CD4-positive, alpha-beta memory T cell (primary cell): Measurements from ENCODE around the gene AACS. TPM values are rescaled to one million over a fixed set of nuclear protein-coding genes. Genes with fewer than 3 reads are reported as not detected.

ENCODE experiments used
- CTCF ChIA-PET: fragments of 350-600 bp; sonication (Branson Sonifier 250); formaldehyde crosslinking; loops from one replicate; lab custom pipeline; 2021; ENCODE audit warnings: inconsistent platforms; ENCODE audit not compliant: partially characterized antibody; lab: Charles Lee
- POLR2A ChIA-PET: fragments of 350-600 bp; sonication (Branson Sonifier 250); formaldehyde crosslinking; loops from one replicate; lab custom pipeline; 2021; ENCODE audit not compliant: partially characterized antibody; lab: Charles Lee
- DNase-seq, 5 donors: peaks; one replicate each; pipeline versions ENCODE4 v3.0.0 to v3.0.0-alpha.2; 2020 to 2022; ENCODE audit warnings: mixed read lengths in 1 of 5
- H3K27ac ChIP-seq: one replicate; pipeline ENCODE4 v1.7.0; 2013; ENCODE audit warnings: low read depth, low read length
- H3K27me3 ChIP-seq: 2 replicates; pipeline ENCODE4 v1.7.0; 2013; ENCODE audit warnings: mild to moderate bottlenecking, low read length, moderate library complexity; ENCODE audit not compliant: insufficient read depth
- H3K36me3 ChIP-seq: 2 replicates; pipeline ENCODE4 v1.7.0; 2013; ENCODE audit warnings: mild to moderate bottlenecking, low read length, moderate library complexity; ENCODE audit not compliant: insufficient read depth
- H3K4me1 ChIP-seq: 2 replicates; pipeline ENCODE4 v1.7.0; 2013; ENCODE audit warnings: mild to moderate bottlenecking, low read length, moderate library complexity; ENCODE audit not compliant: insufficient read depth
- H3K4me3 ChIP-seq, 2 donors: one replicate each; pipeline ENCODE4 v1.7.0; 2013; ENCODE audit warnings: low read length in 2 of 2, mild to moderate bottlenecking in 1 of 2
- H3K9me3 ChIP-seq, 2 donors: one replicate each; pipeline ENCODE4 v1.7.0; 2013; ENCODE audit warnings: low read length in 2 of 2, control low read depth in 1 of 2; ENCODE audit not compliant: control insufficient read depth in 1 of 2
- H3K27ac Mint-ChIP-seq, 7 donors: one replicate each; pipeline ENCODE4 v1.8.0; 2020 to 2021; ENCODE audit warnings: mixed read lengths in 7 of 7, mild to moderate bottlenecking in 6 of 7, inconsistent platforms in 3 of 7, moderate library complexity in 3 of 7
- H3K27me3 Mint-ChIP-seq, 2 donors: one replicate each; pipeline ENCODE4 v1.8.0; 2020 to 2021; ENCODE audit warnings: mixed read lengths in 2 of 2
- H3K36me3 Mint-ChIP-seq, 2 donors: one replicate each; pipeline ENCODE4 v1.8.0; 2020 to 2021; ENCODE audit warnings: mixed read lengths in 2 of 2, inconsistent platforms in 1 of 2, mild to moderate bottlenecking in 1 of 2
- H3K4me1 Mint-ChIP-seq, 4 donors: one replicate each; pipeline ENCODE4 v1.8.0; 2020 to 2021; ENCODE audit warnings: mixed read lengths in 4 of 4, mild to moderate bottlenecking in 1 of 4
- H3K4me3 Mint-ChIP-seq, 8 donors: one replicate each; pipeline ENCODE4 v1.8.0; 2020 to 2021; ENCODE audit warnings: mixed read lengths in 8 of 8, mild to moderate bottlenecking in 7 of 8, moderate library complexity in 6 of 8, inconsistent platforms in 3 of 8
- H3K9me3 Mint-ChIP-seq, 8 donors: one replicate each; pipeline ENCODE4 v1.8.0; 2020 to 2021; ENCODE audit warnings: mixed read lengths in 8 of 8, mild to moderate bottlenecking in 5 of 8, inconsistent platforms in 3 of 8, moderate library complexity in 1 of 8
- intact Hi-C: fragments of 100-400 bp; cut with micrococcal nuclease; formaldehyde crosslinking; loops from one replicate; pipeline ENCODE4 v1.15.1; 2023
- polyA plus RNA-seq, 2 donors: library from polyadenylated mRNA; unstranded; fragments of 300-500 nt; fragmentation: Illumina TruSeq; gene quantifications; one replicate each; pipeline ENCODE4 v1.2.3, GENCODE V29; 2021
- total RNA-seq, 2 experiments: library from RNA; stranded (reverse); gene quantifications; one replicate each; pipeline ENCODE4 v1.2.3, GENCODE V29; 2021

The AACS gene
- total and polyA plus RNA-seq, 4 experiments from 2014 or later = 9.7 to 12.5 (median 12.0) TPM

DNA sequence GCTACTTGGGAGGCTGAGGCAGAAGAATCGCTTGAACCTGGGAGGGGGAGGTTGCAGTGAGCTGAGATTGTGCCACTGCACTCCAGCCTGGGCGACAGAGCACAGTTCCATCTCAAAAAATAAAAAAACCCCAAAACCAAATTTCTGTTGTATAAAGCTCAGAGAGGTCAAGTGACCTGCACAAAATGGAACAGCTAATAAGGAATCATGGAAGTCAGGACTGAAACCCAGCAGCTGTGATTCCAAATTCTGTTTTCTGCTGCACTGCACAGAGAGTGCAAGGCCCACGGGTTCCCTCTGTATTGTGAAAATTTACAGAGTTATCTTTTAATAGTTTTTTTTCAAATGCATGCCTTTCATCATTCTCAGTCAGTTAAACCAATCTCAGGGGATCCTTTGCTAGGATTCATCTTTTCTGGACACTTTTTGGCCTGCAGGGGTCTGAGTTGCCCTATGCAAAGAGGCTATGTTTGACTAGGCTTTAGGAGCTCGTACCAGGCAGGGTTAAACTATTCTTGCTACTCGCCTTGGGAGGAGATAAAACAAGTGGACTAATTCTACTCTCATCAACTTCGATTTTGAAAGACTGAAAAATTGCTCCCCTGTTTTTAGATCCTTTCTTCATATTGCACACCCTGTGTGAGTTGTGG, 26.1 kb upstream of the AACS start:
- Histone ChIP-seq H3K27me3 (no peaks in the 10 kb centered on the region), H3K4me1 (no peaks in the 10 kb centered on the region), H3K9me3 (no peaks in the 10 kb centered on the region), H3K27ac (no peak overlapping the region), H3K4me3 (no peak overlapping the region), H3K36me3 (no peaks in the 10 kb centered on the region)
- Mint-ChIP-seq H3K27me3 (no peaks in the 10 kb centered on the region), H3K36me3 (no peaks in the 10 kb centered on the region), H3K4me1 (no peaks in the 10 kb centered on the region), H3K4me3 (no peak overlapping the region), H3K27ac (no peak overlapping the region), H3K9me3 (peaks cover 0 to 3% (median 0%) of the 10 kb centered on the region in 8 donors)
- ChIA-PET CTCF (no interaction called here), POLR2A (no interaction called here)
- intact Hi-C loops = no loop called here
- no peak for DNase-seq

DNA sequence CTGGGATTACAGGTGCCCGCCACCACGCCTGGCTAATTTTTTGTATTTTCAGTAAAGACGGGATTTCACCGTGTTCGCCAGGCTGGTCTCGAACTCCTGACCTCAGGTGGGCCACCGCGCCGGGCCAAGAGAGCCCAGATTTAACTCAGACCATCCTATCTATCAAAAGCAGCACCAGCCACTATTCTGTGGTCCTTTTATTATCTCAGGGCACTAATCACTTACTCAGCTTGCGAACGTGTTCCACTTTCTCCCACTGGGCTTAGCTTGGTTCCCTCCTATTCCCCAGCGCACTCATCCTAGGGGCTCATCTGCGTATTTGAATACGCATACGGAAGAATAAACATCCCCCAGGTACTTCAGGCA, 16.2 kb upstream of the AACS start:
- no peaks in the 10 kb centered on the region for H3K9me3 ChIP-seq
- Mint-ChIP-seq H3K4me3 (peak overlapping the region; percentile 86 to 94 (median 90)), H3K27me3 (no peaks in the 10 kb centered on the region), H3K36me3 (no peaks in the 10 kb centered on the region), H3K4me1 (peaks cover 2 to 18% (median 7%) of the 10 kb centered on the region in 4 donors), H3K9me3 (no peaks in the 10 kb centered on the region), H3K27ac (peak overlapping the region; percentile 44 to 93 (median 88))
- H3K36me3 ChIP-seq = no peaks in the 10 kb centered on the region
- CTCF ChIA-PET = interaction anchor here (0.6 to 1.3 kb wide), 3 partner anchors 16 to 138 kb away, joined by 3 to 6 read pairs (median 3); partner anchors contain the start of gene AACS
- intact Hi-C loops = loop anchor here (1.0 kb wide), 3 partner anchors 16 to 60 kb away; partner anchors contain the start of genes AACS, BRI3BP and DHX37
- H3K4me1 ChIP-seq = peaks cover 4% of the 10 kb centered on the region
- no peaks in the 10 kb centered on the region for H3K27me3 ChIP-seq
- peak overlapping the region; percentile 49 for H3K27ac ChIP-seq
- peak overlapping the region; percentile 58 to 95 for H3K4me3 ChIP-seq
- DNase-seq = no peak
- POLR2A ChIA-PET = interaction anchor here (0.8 to 1.6 kb wide), 10 partner anchors 12 to 135 kb away, joined by 3 to 14 read pairs (median 5); partner anchors contain the start of genes BRI3BP, DHX37 and UBC

DNA sequence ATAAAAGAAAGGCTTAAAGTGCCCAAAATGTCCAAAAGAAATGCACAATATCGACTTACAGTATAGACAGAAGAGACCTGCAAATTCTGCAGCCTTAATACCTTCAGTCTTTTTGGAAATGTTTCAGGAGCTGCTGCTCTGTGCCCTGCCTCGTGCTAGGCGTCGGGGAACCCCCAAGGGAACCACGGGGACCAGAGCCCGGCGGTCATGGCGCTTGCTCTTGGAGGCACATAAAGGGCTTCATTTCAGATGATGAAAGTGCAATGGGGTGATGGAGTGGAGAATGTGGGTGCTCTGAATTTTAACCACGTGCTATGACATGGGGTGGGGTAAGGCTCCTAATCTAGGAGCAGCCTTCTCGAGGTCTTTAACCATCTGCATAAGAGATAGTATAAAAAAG, 14.8 kb upstream of the AACS start:
- H3K9me3 Mint-ChIP-seq = no peaks in the 10 kb centered on the region
- no peak for DNase-seq
- peaks cover 2 to 3% of the 10 kb centered on the region in 2 donors for H3K27me3 Mint-ChIP-seq
- H3K4me3 Mint-ChIP-seq = peak overlapping the region; percentile 54 to 93 (median 88)
- intact Hi-C loops = no loop called here
- Histone ChIP-seq H3K4me1 (peaks cover 4% of the 10 kb centered on the region), H3K4me3 (no peak overlapping the region), H3K9me3 (no peaks in the 10 kb centered on the region), H3K27ac (no peak overlapping the region), H3K36me3 (no peaks in the 10 kb centered on the region), H3K27me3 (no peaks in the 10 kb centered on the region)
- peak overlapping the region in 1 of 7 donors; percentile 23 for H3K27ac Mint-ChIP-seq
- POLR2A ChIA-PET = interaction anchor here (0.7 to 1.6 kb wide), 5 partner anchors 14 to 110 kb away, joined by 3 to 14 read pairs (median 6); no protein-coding TSS in a partner anchor
- H3K4me1 Mint-ChIP-seq = peaks cover 2 to 18% (median 7%) of the 10 kb centered on the region in 4 donors
- H3K36me3 Mint-ChIP-seq = no peaks in the 10 kb centered on the region
- CTCF ChIA-PET = interaction anchor here (1.0 to 1.3 kb wide), 2 partner anchors 10 to 14 kb away, joined by 3 to 6 read pairs; partner anchors contain the start of gene AACS

DNA sequence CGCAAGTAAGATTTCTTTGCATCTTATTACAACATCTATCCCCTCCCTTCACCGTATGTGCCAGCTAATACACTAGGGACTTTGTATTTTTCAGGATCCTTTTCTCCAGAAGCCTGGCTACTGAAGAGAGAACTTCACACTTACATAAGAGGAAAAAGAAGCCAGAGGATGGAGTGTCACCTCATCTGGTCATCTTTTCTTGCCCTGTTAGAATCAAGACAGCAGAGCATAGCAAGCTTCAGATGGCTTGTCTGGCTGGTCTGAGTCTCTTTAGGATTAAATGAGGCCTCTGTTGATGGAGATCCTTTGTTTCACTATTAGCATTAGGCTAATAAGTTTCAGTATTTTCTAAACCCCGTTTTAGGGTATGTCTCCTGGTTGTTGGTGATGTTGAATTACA, 14.4 kb upstream of the AACS start:
- ChIA-PET POLR2A (no interaction called here), CTCF (interaction anchor here (0.9 kb wide), 1 partner anchor 14 kb away, joined by 3 read pairs; no protein-coding TSS in a partner anchor)
- H3K36me3 ChIP-seq = no peaks in the 10 kb centered on the region
- peaks cover 2 to 3% of the 10 kb centered on the region in 2 donors for H3K27me3 Mint-ChIP-seq
- intact Hi-C loops = no loop called here
- peak overlapping the region in 4 of 8 donors; percentile 51 to 93 (median 78) for H3K4me3 Mint-ChIP-seq
- DNase-seq = no peak
- no peak overlapping the region for H3K27ac Mint-ChIP-seq
- no peak overlapping the region for H3K4me3 ChIP-seq
- H3K9me3 ChIP-seq = no peaks in the 10 kb centered on the region
- H3K4me1 ChIP-seq = peaks cover 4% of the 10 kb centered on the region
- no peaks in the 10 kb centered on the region for H3K27me3 ChIP-seq
- no peaks in the 10 kb centered on the region for H3K36me3 Mint-ChIP-seq
- H3K9me3 Mint-ChIP-seq = no peaks in the 10 kb centered on the region
- H3K27ac ChIP-seq = no peak overlapping the region
- peaks cover 2 to 18% (median 7%) of the 10 kb centered on the region in 4 donors for H3K4me1 Mint-ChIP-seq

DNA sequence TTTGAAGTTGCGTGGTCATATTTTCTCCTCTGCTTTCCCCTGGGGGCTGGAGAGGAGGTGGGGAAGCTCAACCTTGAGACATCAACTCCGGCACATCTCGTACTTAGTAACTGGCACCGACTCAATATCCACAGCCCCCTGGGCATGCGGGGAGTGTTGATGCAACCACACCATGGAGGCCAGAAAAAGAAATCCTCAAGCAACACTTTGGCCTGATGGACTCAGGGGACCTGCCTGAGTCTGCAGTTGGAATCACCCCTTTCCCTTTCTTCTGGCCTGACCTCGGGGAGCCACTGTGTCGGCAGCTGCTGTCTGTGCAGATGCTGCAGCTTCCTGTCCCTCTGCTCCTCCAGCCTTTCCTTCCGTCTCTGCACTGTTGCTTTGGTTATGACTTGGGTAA, 11.4 kb upstream of the AACS start:
- Mint-ChIP-seq H3K27me3 (peaks cover 9 to 12% of the 10 kb centered on the region in 2 donors), H3K27ac (peak overlapping the region in 1 of 7 donors; percentile 59), H3K4me3 (no peak overlapping the region), H3K4me1 (peaks cover 2 to 18% (median 7%) of the 10 kb centered on the region in 4 donors), H3K9me3 (no peaks in the 10 kb centered on the region), H3K36me3 (no peaks in the 10 kb centered on the region)
- Histone ChIP-seq H3K9me3 (no peaks in the 10 kb centered on the region), H3K4me3 (no peak overlapping the region), H3K36me3 (no peaks in the 10 kb centered on the region), H3K4me1 (peaks cover 4% of the 10 kb centered on the region), H3K27me3 (no peaks in the 10 kb centered on the region), H3K27ac (no peak overlapping the region)
- intact Hi-C loops = no loop called here
- no peak for DNase-seq
- ChIA-PET POLR2A (no interaction called here), CTCF (no interaction called here)

DNA sequence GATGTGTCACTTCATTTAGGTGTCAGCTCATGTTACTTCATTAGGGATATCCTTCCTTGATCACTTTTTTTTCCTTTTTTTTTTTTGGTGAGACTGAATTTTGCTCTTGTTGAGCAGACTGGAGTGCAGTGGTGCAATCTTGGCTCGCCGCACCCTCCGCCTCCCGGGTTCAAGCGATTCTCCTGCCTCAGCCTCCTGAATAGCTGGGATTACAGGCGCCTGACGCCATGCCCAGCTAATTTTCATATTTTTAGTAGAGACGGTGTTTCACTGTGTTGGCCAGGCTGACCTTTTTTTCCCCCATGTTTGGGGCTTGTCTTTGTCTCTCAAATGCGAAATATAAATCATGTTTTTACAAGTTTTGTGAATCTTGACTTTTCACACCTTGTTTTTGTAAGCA, 9.6 kb upstream of the AACS start:
- H3K36me3 Mint-ChIP-seq = no peaks in the 10 kb centered on the region
- H3K9me3 ChIP-seq = no peaks in the 10 kb centered on the region
- intact Hi-C loops = no loop called here
- peaks cover 12 to 13% of the 10 kb centered on the region in 2 donors for H3K27me3 Mint-ChIP-seq
- H3K27ac ChIP-seq = no peak overlapping the region
- no peak overlapping the region for H3K4me3 ChIP-seq
- no peak overlapping the region for H3K27ac Mint-ChIP-seq
- no peaks in the 10 kb centered on the region for H3K4me1 ChIP-seq
- POLR2A ChIA-PET = no interaction called here
- no peaks in the 10 kb centered on the region for H3K27me3 ChIP-seq
- H3K9me3 Mint-ChIP-seq = no peaks in the 10 kb centered on the region
- CTCF ChIA-PET = interaction anchor here (0.6 kb wide), 1 partner anchor 189 kb away, joined by 4 read pairs; no protein-coding TSS in a partner anchor
- H3K4me1 Mint-ChIP-seq = peaks cover 0 to 7% (median 0%) of the 10 kb centered on the region in 4 donors
- no peaks in the 10 kb centered on the region for H3K36me3 ChIP-seq
- H3K4me3 Mint-ChIP-seq = no peak overlapping the region
- DNase-seq = no peak

DNA sequence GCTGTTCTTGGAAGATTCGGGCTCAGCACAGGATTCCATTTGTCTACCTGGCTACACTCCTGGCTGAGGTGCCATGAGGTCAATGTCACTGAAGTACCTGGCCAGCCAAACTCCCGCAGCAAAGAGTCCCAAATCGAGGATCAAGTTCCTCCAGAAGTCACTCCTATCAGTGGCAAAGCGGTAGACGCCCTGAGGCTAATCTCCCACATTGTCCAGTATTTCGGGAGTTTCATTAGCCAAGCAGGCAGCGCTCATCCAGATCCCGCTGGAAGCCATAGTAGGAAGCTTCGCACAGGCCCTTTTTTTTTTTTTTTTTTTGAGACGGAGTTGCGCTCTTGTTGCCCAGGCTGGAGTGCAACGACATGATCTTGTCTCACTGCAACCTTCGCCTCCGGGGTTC, 8.9 kb upstream of the AACS start:
- DNase-seq = no peak
- Histone ChIP-seq H3K27me3 (no peaks in the 10 kb centered on the region), H3K4me1 (no peaks in the 10 kb centered on the region), H3K27ac (no peak overlapping the region), H3K36me3 (no peaks in the 10 kb centered on the region), H3K4me3 (no peak overlapping the region), H3K9me3 (no peaks in the 10 kb centered on the region)
- Mint-ChIP-seq H3K4me1 (peaks cover 0 to 2% (median 0%) of the 10 kb centered on the region in 4 donors), H3K27ac (no peak overlapping the region), H3K27me3 (peaks cover 12 to 13% of the 10 kb centered on the region in 2 donors), H3K9me3 (no peaks in the 10 kb centered on the region), H3K4me3 (no peak overlapping the region), H3K36me3 (no peaks in the 10 kb centered on the region)
- CTCF ChIA-PET = no interaction called here
- POLR2A ChIA-PET = no interaction called here
- intact Hi-C loops = no loop called here
